H1 (cell line): ENCODE data around the gene SKOR2. TPM values are rescaled to one million over a fixed set of nuclear protein-coding genes. Genes with fewer than 3 reads are reported as not detected.

Source experiments
- ASH2L ChIP-seq: fragments of 200-600, 300-600 bp; sonication (generic); IDR thresholded peaks from one replicate; pipeline ENCODE4 v1.7.1; 2017; ENCODE audit warnings: low read length
- CHD1 ChIP-seq: IDR thresholded peaks from 2 replicates; pipeline ENCODE4 v1.6.1; 2012; ENCODE audit warnings: low read depth, low read length, improper control_type of control experiment
- CHD2 ChIP-seq: IDR thresholded peaks from 2 replicates; pipeline ENCODE4 v1.6.1; 2012; ENCODE audit warnings: low read length, improper control_type of control experiment
- CREB1 ChIP-seq: IDR thresholded peaks from 2 replicates; pipeline ENCODE4 v1.6.1; 2012; ENCODE audit warnings: inconsistent platforms
- CTBP2 ChIP-seq: IDR thresholded peaks from 2 replicates; pipeline ENCODE4 v1.7.0; 2011; ENCODE audit warnings: borderline replicate concordance, mild to moderate bottlenecking, moderate library complexity, mixed read lengths, low read length; ENCODE audit not compliant: insufficient read depth, insufficient read length
- HDAC6 ChIP-seq: IDR thresholded peaks from one replicate; pipeline ENCODE4 v1.7.1; 2012; ENCODE audit warnings: low read depth, mild to moderate bottlenecking, inconsistent platforms, low read length, moderate library complexity
- JUN ChIP-seq: IDR thresholded peaks from 2 replicates; pipeline ENCODE4 v1.6.1; 2011; ENCODE audit warnings: low read depth, mild to moderate bottlenecking, improper control_type of control experiment, low read length
- KDM4A ChIP-seq: IDR thresholded peaks from one replicate; pipeline ENCODE4 v1.7.1; 2012; ENCODE audit warnings: low read depth, mild to moderate bottlenecking, moderate library complexity, low read length, inconsistent platforms; ENCODE audit not compliant: severe bottlenecking
- PHF8 ChIP-seq: fragments of 200-600 bp; sonication (generic); conservative IDR thresholded peaks from 2 replicates; pipeline ENCODE4 v1.7.1; 2012; ENCODE audit warnings: low read depth, mild to moderate bottlenecking, inconsistent platforms, low read length, moderate library complexity
- SIN3A ChIP-seq, 2 experiments: IDR thresholded peaks in 1 of 2; conservative IDR thresholded peaks in 1 of 2; 2 replicates each; pipeline ENCODE4 v1.6.1; 2011 to 2012; ENCODE audit warnings: low read length in 2 of 2, improper control_type of control experiment in 1 of 2, low read depth in 1 of 2, mild to moderate bottlenecking in 1 of 2
- SUZ12 ChIP-seq: fragments of 200-600 bp; sonication (generic); IDR thresholded peaks from 2 replicates; pipeline ENCODE4 v1.6.1; 2012; ENCODE audit warnings: mild to moderate bottlenecking, inconsistent platforms, low read length, moderate library complexity, mixed read lengths
- YY1 ChIP-seq: IDR thresholded peaks from 2 replicates; pipeline ENCODE4 v1.6.1; 2011; ENCODE audit warnings: low read depth, mild to moderate bottlenecking, low read length
- ZNF274 ChIP-seq: IDR thresholded peaks from 2 replicates; pipeline ENCODE4 v1.7.0; 2012; ENCODE audit warnings: low read length, borderline replicate concordance; ENCODE audit errors: extremely low read depth
- polyA plus RNA-seq, 7 experiments: library from polyadenylated mRNA; depleted of rRNA in 3 of 7; stranded (reverse) in 5 of 7; unstranded in 2 of 7; fragments of >200 nt in 5 of 7; fragments of 200-250 nt in 2 of 7; gene quantifications; 1 replicate in 5 of 7; 2 replicates in 1 of 7; 4 replicates in 1 of 7; pipeline versions ENCODE4 v1.2.1 to v1.2.3, GENCODE V29; 2011 to 2013; ENCODE audit warnings: missing spikeins in 2 of 7, mixed read lengths in 2 of 7
- total RNA-seq: library from RNA; stranded (reverse); fragmentation: NEBNext Ultra II Directional; extraction: Animal tissue kit (Norgen Biotek cat#: 25700); gene quantifications from 2 replicates; pipeline ENCODE4 v1.2.1, GENCODE V29; 2021
- TF ChIP-seq, protein P1 (sequence below): IDR thresholded peaks from 2 replicates; pipeline ENCODE4 v1.6.1; 2012; ENCODE audit warnings: inconsistent platforms
- TF ChIP-seq, protein P2 (sequence below): IDR thresholded peaks from 2 replicates; pipeline ENCODE4 v1.6.1; 2011; ENCODE audit warnings: low read depth, mild to moderate bottlenecking, low read length; ENCODE audit not compliant: insufficient read depth
- TF ChIP-seq, protein P3 (sequence below): IDR thresholded peaks from 2 replicates; pipeline ENCODE4 v1.6.1; 2012; ENCODE audit warnings: inconsistent platforms

Gene SKOR2
- total and polyA plus RNA-seq, 2 of the 8 experiments (the other 6 are each of a cell fraction or from before 2014, with no cell fraction given): 0.05 to 0.11 TPM

DNA sequence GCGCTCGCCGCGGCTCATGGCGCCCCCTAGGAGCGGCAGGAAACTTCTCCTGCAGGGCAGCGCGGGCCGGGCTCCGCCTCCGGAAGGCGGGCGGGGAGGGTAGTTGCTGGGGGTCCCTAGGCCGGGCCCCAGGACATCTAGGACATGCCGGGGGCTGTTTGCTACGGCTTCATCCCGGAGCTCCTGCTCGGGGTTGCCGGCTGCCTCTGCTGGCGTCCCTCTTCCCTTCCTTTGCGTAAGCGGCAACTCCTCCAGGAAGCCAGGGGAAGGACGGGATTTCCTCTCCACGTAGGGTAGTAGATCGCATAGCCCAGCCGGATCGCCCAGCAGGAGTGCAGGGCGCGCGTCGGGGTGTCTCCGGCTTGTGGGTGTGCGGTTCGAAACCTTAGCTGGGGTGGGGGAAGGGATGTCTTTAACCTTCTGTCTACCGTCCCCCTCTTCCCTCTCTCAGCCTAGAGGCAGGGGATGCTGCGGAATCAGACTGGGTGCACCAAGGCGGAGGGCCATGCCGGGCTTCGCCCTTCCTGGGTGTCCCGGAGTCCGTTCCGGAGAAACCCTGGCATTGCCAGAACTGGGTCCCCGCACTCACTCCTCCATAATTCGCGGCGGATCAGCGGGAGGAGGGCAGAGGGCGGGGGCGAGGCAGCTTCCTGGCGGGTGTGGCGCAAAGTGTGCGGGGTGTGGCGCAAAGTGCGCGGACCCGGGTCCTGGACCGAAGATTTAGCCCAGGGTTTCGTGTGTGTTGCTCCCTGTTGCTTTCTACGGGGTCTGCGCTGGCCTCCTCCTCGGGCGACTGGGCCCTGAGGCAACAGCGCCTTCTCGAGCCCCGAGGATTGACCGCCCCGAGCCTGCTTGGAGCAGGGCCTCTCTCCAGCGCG, 12.2 kb upstream of the SKOR2 start (continued):
- TF ChIP-seq PHF8: peak; percentile 33; the same call in 1 of the 2 replicates
- TF ChIP-seq, protein P1, sequence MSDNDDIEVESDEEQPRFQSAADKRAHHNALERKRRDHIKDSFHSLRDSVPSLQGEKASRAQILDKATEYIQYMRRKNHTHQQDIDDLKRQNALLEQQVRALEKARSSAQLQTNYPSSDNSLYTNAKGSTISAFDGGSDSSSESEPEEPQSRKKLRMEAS: no peak
- no peak for TF ChIP-seq YY1
- TF ChIP-seq CHD1: no peak
- no peak for TF ChIP-seq ZNF274
- TF ChIP-seq CREB1: 0 out of 2 replicates have a peak, but pooled peaks have one; percentile 2
- TF ChIP-seq CHD2: no peak
- TF ChIP-seq JUN: no peak
- no peak for TF ChIP-seq HDAC6
- TF ChIP-seq, protein P2, sequence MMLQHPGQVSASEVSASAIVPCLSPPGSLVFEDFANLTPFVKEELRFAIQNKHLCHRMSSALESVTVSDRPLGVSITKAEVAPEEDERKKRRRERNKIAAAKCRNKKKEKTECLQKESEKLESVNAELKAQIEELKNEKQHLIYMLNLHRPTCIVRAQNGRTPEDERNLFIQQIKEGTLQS: no peak
- TF ChIP-seq, protein P3, sequence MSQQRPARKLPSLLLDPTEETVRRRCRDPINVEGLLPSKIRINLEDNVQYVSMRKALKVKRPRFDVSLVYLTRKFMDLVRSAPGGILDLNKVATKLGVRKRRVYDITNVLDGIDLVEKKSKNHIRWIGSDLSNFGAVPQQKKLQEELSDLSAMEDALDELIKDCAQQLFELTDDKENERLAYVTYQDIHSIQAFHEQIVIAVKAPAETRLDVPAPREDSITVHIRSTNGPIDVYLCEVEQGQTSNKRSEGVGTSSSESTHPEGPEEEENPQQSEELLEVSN: no peak
- peak in 1 of 2 experiments; percentile 7; a peak in 1 of 4 replicates for TF ChIP-seq SIN3A (conservative IDR thresholded peaks at IDR 0.05 in 1 of 2, IDR thresholded peaks at IDR 0.05 in 1 of 2; ENCODE audit: low read depth in 1 of 2, low read length in 2 of 2)
- peak; percentile 96 for TF ChIP-seq KDM4A
- TF ChIP-seq CTBP2: peak; percentile 86
- TF ChIP-seq ASH2L: peak; percentile 92
- TF ChIP-seq SUZ12: peak; percentile 30; the same call in 1 of the 2 replicates
